ENCODE results near the gene ENTREP1.

Gene ENTREP1

GRCh38 chr9:69357030-69357775 is 32.2 kb downstream of the ENTREP1 start:
- TF ChIP-seq, protein P1, sequence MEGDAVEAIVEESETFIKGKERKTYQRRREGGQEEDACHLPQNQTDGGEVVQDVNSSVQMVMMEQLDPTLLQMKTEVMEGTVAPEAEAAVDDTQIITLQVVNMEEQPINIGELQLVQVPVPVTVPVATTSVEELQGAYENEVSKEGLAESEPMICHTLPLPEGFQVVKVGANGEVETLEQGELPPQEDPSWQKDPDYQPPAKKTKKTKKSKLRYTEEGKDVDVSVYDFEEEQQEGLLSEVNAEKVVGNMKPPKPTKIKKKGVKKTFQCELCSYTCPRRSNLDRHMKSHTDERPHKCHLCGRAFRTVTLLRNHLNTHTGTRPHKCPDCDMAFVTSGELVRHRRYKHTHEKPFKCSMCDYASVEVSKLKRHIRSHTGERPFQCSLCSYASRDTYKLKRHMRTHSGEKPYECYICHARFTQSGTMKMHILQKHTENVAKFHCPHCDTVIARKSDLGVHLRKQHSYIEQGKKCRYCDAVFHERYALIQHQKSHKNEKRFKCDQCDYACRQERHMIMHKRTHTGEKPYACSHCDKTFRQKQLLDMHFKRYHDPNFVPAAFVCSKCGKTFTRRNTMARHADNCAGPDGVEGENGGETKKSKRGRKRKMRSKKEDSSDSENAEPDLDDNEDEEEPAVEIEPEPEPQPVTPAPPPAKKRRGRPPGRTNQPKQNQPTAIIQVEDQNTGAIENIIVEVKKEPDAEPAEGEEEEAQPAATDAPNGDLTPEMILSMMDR (IDR thresholded peaks at IDR 0.05) = no peak

DNA sequence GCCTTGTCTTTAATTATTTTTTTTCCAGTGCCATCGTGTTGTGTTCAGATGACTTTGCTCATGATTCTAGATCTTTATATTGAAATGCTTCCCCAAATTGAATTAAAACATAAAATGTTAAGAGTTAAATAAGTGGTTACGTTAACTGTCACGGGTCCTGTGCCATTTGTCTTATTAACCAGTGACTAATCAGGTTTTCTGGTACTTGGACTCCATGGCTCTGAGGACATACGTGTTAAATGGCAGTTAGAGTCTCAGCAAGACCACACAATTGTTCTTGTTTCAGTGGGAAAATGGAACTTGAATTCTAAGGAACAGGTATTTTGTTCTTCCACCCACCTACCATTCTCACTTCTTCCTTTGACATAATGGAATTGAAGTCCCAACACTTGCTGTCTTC is 32.8 kb downstream of the ENTREP1 start:
- TF ChIP-seq, protein P1 (IDR thresholded peaks at IDR 0.05) = no peak

GRCh38 chr9:69363191-69363590 is 38.2 kb downstream of the ENTREP1 start:
- TF ChIP-seq, protein P1 (IDR thresholded peaks at IDR 0.05) = no peak

DNA sequence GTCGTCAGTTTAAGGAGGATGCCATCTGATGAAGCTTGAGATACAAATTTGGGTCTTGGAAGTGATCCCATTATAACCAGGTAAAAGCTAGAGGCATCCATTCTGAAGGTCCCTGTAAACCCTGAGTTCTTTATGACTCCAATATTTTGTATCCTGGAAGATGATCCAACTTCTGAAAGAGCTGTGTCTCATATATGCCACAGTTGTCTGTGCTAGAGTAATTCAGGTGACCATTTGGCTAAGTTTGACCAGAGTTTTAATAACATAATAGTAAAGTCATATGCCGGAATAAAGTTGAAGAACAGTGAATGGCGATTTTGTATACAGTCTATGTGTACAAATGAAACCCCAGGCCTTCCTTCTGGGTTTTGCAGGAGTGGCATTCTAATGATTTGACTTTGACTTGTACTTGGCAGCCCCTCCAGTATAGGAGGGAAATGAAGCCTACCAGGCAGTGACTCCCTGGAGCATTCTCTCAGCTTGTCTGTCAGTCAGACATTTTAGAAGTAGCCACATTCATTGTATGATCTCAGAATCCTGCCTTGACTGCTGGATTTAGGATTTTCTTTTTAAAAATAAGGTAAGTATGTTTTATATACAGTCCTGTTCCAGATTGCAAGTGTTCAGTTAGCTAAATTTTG is 39.6 kb downstream of the ENTREP1 start:
- TF ChIP-seq, protein P1 (IDR thresholded peaks at IDR 0.05) = no peak

DNA sequence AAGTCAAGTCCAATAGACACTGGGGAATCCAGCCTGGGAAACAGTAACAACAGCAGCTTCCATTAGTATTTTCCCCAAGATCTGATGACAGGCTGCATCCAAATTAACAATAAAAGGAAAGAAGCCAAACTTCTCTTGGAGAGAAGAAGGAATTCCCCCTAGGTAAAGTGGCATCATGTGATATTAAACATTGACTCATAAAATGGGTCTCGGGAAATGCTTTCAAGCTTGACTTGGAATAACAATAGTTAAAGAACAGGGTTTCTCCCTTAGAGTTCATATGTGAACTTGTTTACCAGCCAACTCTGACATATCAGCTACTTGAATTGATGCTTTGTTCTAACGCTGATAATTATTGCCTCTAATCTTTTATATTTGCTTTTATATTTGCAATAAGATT is 45.4 kb downstream of the ENTREP1 start:
- TF ChIP-seq, protein P1 (IDR thresholded peaks at IDR 0.05) = no peak

GRCh38 chr9:69371001-69371400 is 46.0 kb downstream of the ENTREP1 start:
- TF ChIP-seq, protein P1 (IDR thresholded peaks at IDR 0.05) = no peak

GRCh38 chr9:69376651-69377050 is 51.6 kb downstream of the ENTREP1 start:
- TF ChIP-seq, protein P1 (IDR thresholded peaks at IDR 0.05) = no peak
